GM18951 (cell line): ENCODE results near the gene PHRF1.

ENCODE experiments used
- POLR2A ChIP-seq: IDR thresholded peaks from 4 replicates; pipeline ENCODE4 v1.6.1; 2011; ENCODE audit warnings: mild to moderate bottlenecking; ENCODE audit not compliant: insufficient read length, insufficient read depth; ENCODE audit errors: extremely low read depth
- in situ Hi-C: fragments of 300-500 bp; cut with MboI; formaldehyde crosslinking; loops from one replicate; pipeline ENCODE4 v1.12.0; 2022; ENCODE audit warnings: low sequenced_read_pairs, mixed read lengths, inconsistent platforms; ENCODE audit not compliant: unreplicated experiment

PHRF1 gene

DNA sequence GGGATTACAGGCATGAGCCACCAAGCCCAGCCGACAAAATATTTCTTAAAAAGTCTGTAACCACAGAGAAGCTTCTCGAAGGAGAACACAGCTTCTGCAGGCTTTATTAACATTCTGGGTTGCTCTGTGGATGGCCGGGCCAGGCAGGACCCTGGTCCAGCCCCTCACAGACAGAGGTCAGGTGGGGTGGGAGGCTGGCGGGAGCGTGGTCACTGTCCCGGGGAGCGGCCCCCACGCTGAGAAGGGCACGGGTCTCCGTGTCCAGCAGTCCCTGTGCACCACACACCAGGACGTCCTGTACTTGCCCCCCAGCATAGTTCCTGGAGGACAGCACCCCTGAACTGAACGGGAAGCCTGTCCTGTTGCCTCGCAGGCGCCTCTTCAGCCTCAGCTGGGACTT is 80.2 kb downstream of the PHRF1 start:
- no peak for TF ChIP-seq POLR2A
- in situ Hi-C loops = no loop called here

DNA sequence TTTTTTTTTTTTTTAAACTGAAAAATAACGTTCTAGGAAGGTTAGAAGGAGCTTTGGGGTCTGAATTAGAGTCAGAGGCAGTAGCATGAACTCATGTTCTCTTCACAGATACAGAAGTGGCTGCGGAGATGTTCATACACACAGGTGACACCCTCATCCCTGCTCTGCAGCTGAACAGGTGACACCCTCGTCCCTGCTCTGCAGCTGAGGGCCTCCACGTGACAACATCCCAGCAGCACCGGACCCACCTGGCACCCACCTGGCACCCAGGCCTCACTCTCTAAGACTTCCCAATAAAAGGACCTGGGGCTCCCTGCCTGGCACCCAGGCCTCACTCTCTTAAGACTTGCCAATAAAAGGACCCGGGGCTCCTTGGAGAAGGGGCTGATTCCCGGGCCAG is 80.6 kb downstream of the PHRF1 start:
- in situ Hi-C loops = no loop called here
- TF ChIP-seq POLR2A = no peak

DNA sequence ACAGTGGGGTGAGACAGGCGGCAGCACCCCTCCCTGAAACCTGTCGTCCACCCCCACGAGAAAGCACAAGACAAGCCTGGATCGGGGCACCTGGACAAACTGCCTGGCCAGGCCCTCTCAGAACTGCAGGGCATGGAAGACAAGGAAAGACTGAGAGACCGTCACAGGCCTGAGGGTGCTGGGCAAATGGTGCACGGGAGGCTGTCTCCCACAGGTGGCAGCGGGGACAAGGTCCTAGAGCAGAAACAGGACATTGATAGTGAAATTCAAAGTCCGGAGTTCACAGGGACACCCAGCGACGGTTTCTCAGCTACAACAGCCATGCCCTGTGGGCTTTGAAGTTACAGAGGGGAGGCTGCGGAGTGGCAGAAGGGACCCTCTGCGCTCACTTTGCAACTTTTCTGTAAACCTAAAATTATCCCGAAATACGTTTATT is 81.4 kb downstream of the PHRF1 start:
- in situ Hi-C loops = no loop called here
- TF ChIP-seq POLR2A = no peak

DNA sequence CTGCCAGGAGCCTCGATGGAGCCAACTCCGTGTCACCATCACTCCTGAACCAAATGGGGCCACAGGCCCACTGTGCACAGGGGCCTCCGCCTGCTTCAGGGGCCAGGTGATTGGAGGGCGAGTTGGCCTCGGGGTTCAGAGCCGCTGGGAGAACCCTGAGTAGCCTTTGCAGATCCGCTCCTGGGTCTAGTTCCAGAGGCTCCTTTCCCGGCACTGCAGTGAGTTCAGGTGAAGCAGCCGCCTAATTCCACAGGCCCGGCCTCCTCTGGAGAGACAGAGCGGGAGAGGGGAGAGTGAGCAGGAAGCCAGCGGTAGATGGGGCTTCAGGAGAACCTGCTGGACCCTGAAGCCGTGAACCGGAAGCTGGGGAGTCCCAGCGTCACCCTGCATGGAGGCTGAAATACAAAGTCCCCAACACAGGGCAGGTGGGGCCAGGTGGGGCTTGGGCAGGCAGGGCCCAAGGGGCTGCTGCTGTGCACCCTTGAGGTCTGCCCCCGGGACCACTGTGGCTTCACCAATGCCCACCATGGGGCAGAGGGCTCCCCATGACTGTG is 83.3 kb downstream of the PHRF1 start:
- in situ Hi-C loops = no loop called here
- no peak for TF ChIP-seq POLR2A

DNA sequence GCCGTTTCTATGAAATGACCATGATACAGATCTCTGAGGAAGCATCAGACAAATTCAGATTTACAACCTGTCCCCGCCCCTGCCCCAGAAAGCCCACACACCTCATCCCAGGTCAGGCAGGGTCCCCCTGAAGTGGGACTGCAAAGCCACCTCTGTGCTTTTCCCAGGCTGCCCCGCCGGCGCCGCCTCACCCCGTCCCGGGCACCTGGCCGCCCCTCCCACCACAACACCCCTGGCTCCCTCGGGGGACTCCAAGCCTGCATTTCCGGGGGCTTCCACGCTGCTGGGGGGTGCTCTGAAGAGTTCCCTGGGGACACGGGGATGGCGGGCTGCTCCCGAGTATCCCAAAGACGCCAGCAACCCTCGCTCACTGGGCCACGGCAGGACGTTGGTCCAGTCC is 84.0 kb downstream of the PHRF1 start:
- in situ Hi-C loops = no loop called here
- TF ChIP-seq POLR2A = no peak

DNA sequence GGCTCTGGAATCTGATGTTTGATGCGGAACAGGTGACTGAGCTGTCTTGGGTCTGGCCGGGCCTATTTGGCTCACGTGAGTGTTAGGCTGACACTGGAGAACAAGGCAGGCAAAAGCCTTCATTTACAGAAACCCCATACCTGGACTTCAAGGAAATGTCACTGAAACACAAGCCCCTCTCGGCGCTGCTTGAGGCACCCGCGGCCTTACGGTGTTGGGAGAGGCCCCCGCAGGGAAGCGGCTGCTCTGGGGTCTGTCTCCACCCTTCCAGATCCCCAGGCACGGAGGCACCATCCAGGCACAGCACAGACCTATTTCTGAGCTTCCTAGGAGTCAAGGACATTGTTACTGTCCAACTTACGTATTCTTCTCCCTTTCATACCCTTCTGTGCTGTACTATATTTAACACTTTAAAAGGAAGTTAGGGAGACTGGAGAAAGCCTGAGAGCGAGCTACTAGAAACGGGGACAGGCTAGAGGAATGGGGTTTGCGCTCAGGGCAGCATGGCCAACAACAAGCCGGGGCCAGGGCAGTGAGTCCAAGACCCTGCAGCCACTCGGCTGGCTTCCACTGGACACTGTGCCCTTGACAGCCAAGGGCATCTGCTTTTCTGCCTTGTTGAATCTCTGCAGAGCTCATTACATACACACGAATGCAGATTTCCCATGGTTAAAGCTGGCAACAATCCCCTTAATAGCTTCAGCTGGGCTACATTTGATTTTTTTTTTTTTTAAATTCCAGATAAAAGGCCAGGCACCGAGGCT is 84.6 kb downstream of the PHRF1 start:
- in situ Hi-C loops = no loop called here
- no peak for TF ChIP-seq POLR2A
